ENCODE results near the gene PCA3.

The PCA3 gene

DNA sequence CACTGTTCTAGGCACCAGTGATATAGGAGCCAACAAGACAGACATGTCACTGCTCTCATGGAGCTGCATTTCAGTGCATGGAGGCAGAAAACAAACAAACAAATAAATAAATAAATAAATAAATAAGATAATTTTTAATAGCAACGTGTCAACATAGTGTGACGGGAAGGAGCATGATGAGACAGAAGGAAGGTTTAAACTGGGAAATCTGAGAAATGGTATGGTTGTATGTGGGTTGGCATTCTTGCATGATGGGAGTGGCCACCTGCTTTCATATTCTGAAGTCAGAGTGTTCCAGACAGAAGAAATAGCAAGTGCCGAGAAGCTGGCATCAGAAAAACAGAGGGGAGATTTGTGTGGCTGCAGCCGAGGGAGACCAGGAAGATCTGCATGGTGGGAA is at the start of gene PCA3:
Gene PCA3 (plus strand): TSS at position 301 of the 400 bp plus-strand sequence.
- no peak for DNase-seq
- H3K4me1 Mint-ChIP-seq (ENCODE audit: low read depth) = no peaks in the 10 kb centered on the region
- H3K36me3 Mint-ChIP-seq (ENCODE audit: low read depth) = no peaks in the 10 kb centered on the region
- no peak within 1 kb of the TSS for H3K27ac Mint-ChIP-seq
- no peaks in the 10 kb centered on the region for H3K9me3 Mint-ChIP-seq
- H3K27me3 Mint-ChIP-seq = peaks cover 3% of the 10 kb centered on the region
- no peak within 1 kb of the TSS for H3K4me3 Mint-ChIP-seq

- Mint-ChIP-seq H3K27me3 (peaks cover 25% of the 10 kb centered on the region), H3K4me3 (no peak overlapping the region), H3K36me3 (ENCODE audit: low read depth) (no peaks in the 10 kb centered on the region), H3K4me1 (ENCODE audit: low read depth) (no peaks in the 10 kb centered on the region), H3K27ac (no peak overlapping the region), H3K9me3 (no peaks in the 10 kb centered on the region)
- DNase-seq = no peak
Observed at GRCh38 chr9:76716085-76716672, 48.1 kb upstream of the PCA3 start.

DNA sequence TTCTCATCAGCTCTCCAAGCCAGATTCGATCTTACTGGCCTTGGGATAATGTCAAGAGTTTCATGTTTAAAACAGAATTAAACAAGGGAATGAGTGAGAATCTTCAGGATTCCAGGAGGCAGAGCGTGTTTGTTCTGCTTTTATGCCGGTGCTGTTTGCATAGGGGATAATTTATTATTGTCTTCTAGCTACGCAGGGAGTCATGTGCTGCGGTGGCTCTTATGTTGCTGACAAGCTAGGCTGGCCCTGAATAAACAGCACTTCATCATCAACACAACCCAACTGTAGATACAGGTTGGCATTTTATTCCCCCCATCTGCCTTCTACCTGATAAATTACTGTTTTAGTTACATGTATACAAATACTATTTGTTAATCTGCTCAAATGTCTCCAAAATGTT is 47.1 kb upstream of the PCA3 start:
- Mint-ChIP-seq H3K36me3 (ENCODE audit: low read depth) (no peaks in the 10 kb centered on the region), H3K27ac (no peak overlapping the region), H3K9me3 (no peaks in the 10 kb centered on the region)

DNA sequence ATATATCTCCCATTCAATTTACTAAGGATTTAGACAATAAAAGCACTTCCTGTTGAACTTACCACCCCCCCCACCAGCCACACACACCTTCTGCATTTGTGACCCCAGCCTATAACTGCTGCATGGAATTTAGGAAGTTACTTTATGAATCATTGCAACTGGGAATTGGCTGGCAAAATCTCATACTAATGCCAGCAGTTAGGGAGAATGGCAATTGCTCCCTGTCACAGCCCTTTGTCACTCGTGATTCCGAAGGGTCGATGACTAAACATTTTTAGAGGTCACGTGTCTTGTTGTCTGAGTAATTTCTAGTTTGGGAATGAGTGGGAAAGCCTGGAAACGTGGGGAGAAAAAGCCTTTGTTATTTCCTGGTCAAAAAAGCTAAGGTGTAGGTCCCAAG is 46.6 kb upstream of the PCA3 start:
- H3K36me3 Mint-ChIP-seq (ENCODE audit: low read depth) = no peaks in the 10 kb centered on the region
- H3K4me1 Mint-ChIP-seq (ENCODE audit: low read depth) = no peaks in the 10 kb centered on the region
- H3K9me3 Mint-ChIP-seq = no peaks in the 10 kb centered on the region
- DNase-seq = no peak
- no peak overlapping the region for H3K27ac Mint-ChIP-seq
- no peak overlapping the region for H3K4me3 Mint-ChIP-seq
- H3K27me3 Mint-ChIP-seq = peaks cover 29% of the 10 kb centered on the region

More for the DNA sequence above, 47.1 kb upstream of the PCA3 start:
- Mint-ChIP-seq H3K27me3 (peaks cover 26% of the 10 kb centered on the region), H3K4me3 (no peak overlapping the region), H3K4me1 (ENCODE audit: low read depth) (no peaks in the 10 kb centered on the region)
- no peak for DNase-seq

DNA sequence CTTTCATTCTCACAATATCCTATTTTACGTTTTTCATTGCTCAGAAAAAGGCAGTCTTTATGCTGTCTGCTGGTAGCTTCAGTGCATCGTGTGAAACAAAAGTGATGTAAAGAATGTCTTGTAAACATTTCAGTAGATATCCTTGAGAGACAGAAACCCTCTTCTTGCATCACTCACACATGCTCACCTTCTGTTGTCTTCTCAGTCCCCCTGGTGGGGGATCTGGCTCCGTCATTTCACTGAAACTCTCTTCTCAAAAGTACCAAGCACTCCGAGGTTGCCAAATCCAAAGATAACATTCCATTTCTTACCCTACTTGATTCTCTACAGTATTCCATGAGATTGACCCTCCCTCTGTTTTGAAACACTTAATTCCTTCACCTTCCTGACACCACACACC is 46.1 kb upstream of the PCA3 start:
- no peaks in the 10 kb centered on the region for H3K9me3 Mint-ChIP-seq
- no peaks in the 10 kb centered on the region for H3K36me3 Mint-ChIP-seq (ENCODE audit: low read depth)
- no peak overlapping the region for H3K27ac Mint-ChIP-seq
- H3K4me1 Mint-ChIP-seq (ENCODE audit: low read depth) = no peaks in the 10 kb centered on the region
- no peak overlapping the region for H3K4me3 Mint-ChIP-seq
- H3K27me3 Mint-ChIP-seq = peaks cover 32% of the 10 kb centered on the region
- no peak for DNase-seq

DNA sequence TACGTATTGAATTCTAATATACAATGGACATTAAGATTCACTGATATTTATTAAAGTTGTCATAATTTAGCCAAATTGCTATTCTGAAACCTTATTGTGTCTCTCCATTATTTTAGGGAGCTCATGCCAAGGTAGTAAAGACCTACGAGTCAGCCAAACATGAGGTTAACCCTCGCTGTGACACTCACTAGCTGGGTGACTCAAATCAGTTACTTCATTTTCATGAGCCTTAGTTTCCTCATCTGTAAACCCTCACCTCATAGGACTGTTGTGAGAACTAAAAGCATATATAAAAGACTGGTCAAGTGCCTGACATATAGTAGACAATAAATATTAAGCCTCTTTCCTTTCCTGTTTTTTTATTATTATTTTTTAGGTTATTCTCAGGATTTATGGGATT is 44.0 kb upstream of the PCA3 start:
- DNase-seq = no peak
- no peaks in the 10 kb centered on the region for H3K36me3 Mint-ChIP-seq (ENCODE audit: low read depth)
- no peaks in the 10 kb centered on the region for H3K4me1 Mint-ChIP-seq (ENCODE audit: low read depth)
- H3K4me3 Mint-ChIP-seq = no peak overlapping the region
- H3K27ac Mint-ChIP-seq = no peak overlapping the region
- H3K9me3 Mint-ChIP-seq = no peaks in the 10 kb centered on the region
- H3K27me3 Mint-ChIP-seq = peaks cover 38% of the 10 kb centered on the region

GRCh38 chr9:76725011-76725546 is 39.2 kb upstream of the PCA3 start:
- Mint-ChIP-seq H3K9me3 (no peaks in the 10 kb centered on the region), H3K4me1 (ENCODE audit: low read depth) (no peaks in the 10 kb centered on the region), H3K4me3 (no peak overlapping the region), H3K36me3 (ENCODE audit: low read depth) (no peaks in the 10 kb centered on the region), H3K27me3 (peaks cover 33% of the 10 kb centered on the region), H3K27ac (no peak overlapping the region)
- no peak for DNase-seq

DNA sequence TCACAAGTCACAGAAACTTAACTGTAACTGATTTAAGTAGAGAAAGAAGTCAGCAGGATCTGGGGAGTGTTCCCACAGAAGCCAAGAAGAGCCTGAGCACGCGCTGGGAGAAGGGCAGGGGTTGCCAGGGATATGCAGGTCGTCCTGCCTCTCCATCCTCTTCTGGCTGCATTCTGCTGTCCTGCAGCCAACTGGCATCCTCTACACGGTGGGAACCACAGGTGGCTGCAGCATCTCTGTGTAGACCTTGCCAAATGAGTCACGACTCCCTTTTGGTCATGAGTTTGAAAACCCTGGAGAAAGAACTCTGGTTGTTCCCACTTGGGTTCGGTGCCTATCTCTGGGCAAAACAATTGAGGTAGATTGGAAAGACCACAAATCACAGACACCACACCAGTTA is 38.4 kb upstream of the PCA3 start:
- DNase-seq = no peak
- H3K4me1 Mint-ChIP-seq (ENCODE audit: low read depth) = no peaks in the 10 kb centered on the region
- H3K4me3 Mint-ChIP-seq = no peak overlapping the region
- H3K36me3 Mint-ChIP-seq (ENCODE audit: low read depth) = no peaks in the 10 kb centered on the region
- H3K27me3 Mint-ChIP-seq = peaks cover 32% of the 10 kb centered on the region
- H3K27ac Mint-ChIP-seq = no peak overlapping the region
- H3K9me3 Mint-ChIP-seq = no peaks in the 10 kb centered on the region

DNA sequence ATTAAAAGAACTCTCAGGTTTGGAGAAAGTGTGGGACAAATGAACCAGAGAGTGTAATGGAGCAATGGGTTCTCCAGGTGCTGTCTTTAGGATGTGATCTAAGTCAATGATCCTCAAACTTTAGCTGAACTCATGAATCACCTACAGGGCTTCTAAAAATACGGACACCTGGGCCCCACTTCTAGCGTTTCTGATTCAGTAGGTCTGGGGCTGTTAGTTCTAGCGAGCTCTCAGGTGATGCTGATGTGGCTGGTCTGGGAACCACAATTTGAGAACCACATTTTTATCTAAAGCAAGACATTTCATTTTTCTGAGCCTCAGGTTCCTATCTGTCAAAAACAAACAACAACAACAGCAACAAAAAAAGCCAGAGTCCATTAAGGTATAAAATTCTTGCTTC is 35.1 kb upstream of the PCA3 start:
- Mint-ChIP-seq H3K27ac (no peak overlapping the region), H3K9me3 (no peaks in the 10 kb centered on the region), H3K4me3 (no peak overlapping the region), H3K36me3 (ENCODE audit: low read depth) (no peaks in the 10 kb centered on the region), H3K27me3 (peaks cover 19% of the 10 kb centered on the region), H3K4me1 (ENCODE audit: low read depth) (no peaks in the 10 kb centered on the region)
- DNase-seq = no peak

GRCh38 chr9:76729980-76730737 is 34.1 kb upstream of the PCA3 start:
- Mint-ChIP-seq H3K4me3 (no peak overlapping the region), H3K4me1 (ENCODE audit: low read depth) (no peaks in the 10 kb centered on the region), H3K9me3 (no peaks in the 10 kb centered on the region), H3K36me3 (ENCODE audit: low read depth) (no peaks in the 10 kb centered on the region), H3K27ac (no peak overlapping the region), H3K27me3 (peaks cover 15% of the 10 kb centered on the region)
- no peak for DNase-seq

DNA sequence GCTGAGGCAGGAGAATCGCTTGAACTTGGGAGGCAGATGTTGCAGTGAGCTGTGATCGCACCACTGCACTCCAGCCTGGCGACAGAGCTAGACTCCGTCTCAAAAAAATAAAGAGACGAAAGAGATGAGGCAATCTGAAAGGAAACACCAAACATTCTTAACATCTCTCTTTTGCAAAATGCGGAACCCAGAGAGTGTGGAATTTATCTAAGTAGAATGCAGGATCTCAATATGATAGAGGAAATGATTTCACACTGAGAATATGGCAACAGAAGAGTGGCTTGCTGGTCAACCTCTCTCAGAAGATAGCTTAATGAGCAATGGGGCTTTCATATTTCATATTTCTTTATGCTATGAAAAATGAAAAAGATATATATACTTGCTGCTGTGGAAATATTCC is 33.4 kb upstream of the PCA3 start:
- Mint-ChIP-seq H3K9me3 (no peaks in the 10 kb centered on the region), H3K4me1 (ENCODE audit: low read depth) (no peaks in the 10 kb centered on the region), H3K27me3 (peaks cover 13% of the 10 kb centered on the region), H3K4me3 (no peak overlapping the region), H3K27ac (no peak overlapping the region), H3K36me3 (ENCODE audit: low read depth) (no peaks in the 10 kb centered on the region)
- no peak for DNase-seq

DNA sequence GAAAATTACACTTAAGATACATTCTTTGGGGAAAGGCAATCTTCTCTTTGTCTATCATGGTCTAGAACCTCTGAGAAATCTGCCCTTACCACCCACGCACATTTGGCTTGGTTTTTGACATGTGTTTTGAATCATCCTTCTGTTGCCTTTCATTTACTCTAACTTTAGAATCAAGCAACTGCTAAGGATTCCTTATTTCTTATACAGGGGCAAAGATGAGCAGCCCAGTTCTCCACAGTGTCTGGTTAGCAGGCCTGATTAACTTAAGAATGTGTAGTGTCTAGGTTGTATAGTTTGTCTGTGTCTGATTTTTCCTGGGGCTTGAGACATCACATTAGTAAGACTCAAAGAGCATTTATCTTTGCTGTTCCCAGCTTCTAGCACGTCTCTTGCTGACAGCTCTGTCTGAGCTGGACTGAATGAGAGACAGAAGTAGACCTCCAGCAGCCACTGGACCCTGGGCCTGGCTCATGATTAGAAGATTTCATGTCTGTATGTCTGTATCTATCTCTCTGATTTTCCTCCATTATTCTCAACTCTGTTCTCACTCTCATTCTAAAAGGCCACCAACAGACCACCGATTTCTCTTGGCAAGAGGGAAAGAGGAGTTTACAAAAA is 31.8 kb upstream of the PCA3 start:
- DNase-seq = no peak
- no peaks in the 10 kb centered on the region for H3K36me3 Mint-ChIP-seq (ENCODE audit: low read depth)
- H3K4me1 Mint-ChIP-seq (ENCODE audit: low read depth) = no peaks in the 10 kb centered on the region
- H3K4me3 Mint-ChIP-seq = no peak overlapping the region
- no peak overlapping the region for H3K27ac Mint-ChIP-seq
- H3K27me3 Mint-ChIP-seq = peaks cover 5% of the 10 kb centered on the region
- H3K9me3 Mint-ChIP-seq = no peaks in the 10 kb centered on the region

GRCh38 chr9:76733096-76733495 is 31.1 kb upstream of the PCA3 start:
- Mint-ChIP-seq H3K27me3 (peaks cover 5% of the 10 kb centered on the region), H3K27ac (no peak overlapping the region), H3K36me3 (ENCODE audit: low read depth) (no peaks in the 10 kb centered on the region), H3K9me3 (no peaks in the 10 kb centered on the region), H3K4me1 (ENCODE audit: low read depth) (no peaks in the 10 kb centered on the region), H3K4me3 (no peak overlapping the region)
- no peak for DNase-seq

DNA sequence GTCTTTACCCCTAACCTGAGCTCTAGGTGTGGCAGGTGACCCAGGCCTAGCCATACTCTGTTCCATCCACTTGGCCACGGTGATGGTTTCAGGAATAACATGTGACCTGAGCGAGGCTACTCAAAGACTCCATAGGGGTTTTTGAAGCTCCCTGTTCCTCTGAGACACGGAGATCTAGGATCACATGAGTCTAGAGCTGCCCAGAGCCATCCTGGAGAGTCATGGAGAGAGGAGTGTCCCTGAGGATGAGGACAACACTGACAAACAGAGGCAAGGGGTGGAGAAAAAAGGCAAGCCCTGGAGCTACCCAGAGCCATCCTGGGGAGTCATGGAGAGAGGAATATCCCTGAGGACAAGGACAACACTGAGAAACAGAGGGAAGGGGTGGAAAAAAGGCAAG is 29.5 kb upstream of the PCA3 start:
- Mint-ChIP-seq H3K27me3 (peaks cover 9% of the 10 kb centered on the region), H3K4me1 (ENCODE audit: low read depth) (no peaks in the 10 kb centered on the region), H3K36me3 (ENCODE audit: low read depth) (no peaks in the 10 kb centered on the region), H3K9me3 (no peaks in the 10 kb centered on the region), H3K27ac (no peak overlapping the region), H3K4me3 (no peak overlapping the region)
- no peak for DNase-seq
